AG04449 (cell line): Measurements from ENCODE around the gene SLC5A10.
"Not testable (repeated sequence)": the region's sequence is repeated elsewhere in the genome, so short reads cannot be mapped to it uniquely, and the experiment has no call there.

ENCODE experiments used
- CTCF ChIA-PET: fragments of 350-600 bp; formaldehyde crosslinking; extraction: SDS; loops from one replicate; lab custom pipeline; 2021; ENCODE audit warnings: antibody characterized with exemption; lab: Yijun Ruan, JAX
- POLR2A ChIA-PET: fragments of 400-600, 350-600 bp; formaldehyde crosslinking; extraction: SDS; loops from one replicate; lab custom pipeline; 2020; ENCODE audit warnings: antibody characterized with exemption, inconsistent platforms; lab: Yijun Ruan, JAX
- DNase-seq: peaks from one replicate; pipeline ENCODE4 v3.0.0-alpha.2; 2010; ENCODE audit warnings: low read depth, low spot score
- H3K4me3 ChIP-seq: 2 replicates; pipeline ENCODE4 v1.5.1; 2011; ENCODE audit warnings: low read depth, mild to moderate bottlenecking, control low read depth, low read length
- TF ChIP-seq, protein P1 (sequence below): IDR thresholded peaks from one replicate; pipeline ENCODE4 v1.5.1; 2011; ENCODE audit warnings: mild to moderate bottlenecking, moderate library complexity, low read length, control low read depth, inconsistent platforms; ENCODE audit not compliant: insufficient read depth; ENCODE audit errors: missing control alignments

Gene SLC5A10

DNA sequence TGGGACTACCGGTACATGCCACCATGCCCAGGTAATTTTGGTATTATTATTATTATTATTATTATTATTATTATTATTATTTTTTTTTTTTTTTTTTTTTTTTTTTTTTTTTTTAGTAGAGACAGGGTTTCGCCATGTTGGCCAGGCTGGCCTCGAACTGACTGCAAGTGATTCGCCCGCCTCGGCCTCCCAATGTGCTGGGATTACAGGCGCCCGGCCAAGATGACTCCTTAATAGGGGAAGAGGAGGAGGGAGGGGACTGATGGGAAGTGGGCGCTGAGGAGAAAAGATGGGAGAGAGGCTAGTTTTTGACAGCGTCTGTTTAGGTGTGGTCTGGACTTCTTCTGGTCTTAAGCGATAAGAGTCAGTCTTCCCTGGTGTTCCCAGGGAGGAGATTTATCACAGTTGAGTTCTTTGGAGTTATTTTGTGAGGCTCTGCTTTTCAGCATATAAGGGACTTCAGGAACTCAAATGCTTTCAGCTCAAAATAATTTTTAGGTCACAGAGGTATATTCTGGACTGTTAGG, 34.4 kb upstream of the SLC5A10 start:
- ChIA-PET POLR2A (no interaction called here), CTCF (interaction anchor here (1.2 kb wide), 1 partner anchor 14 kb away, joined by 3 read pairs; no protein-coding TSS in a partner anchor)

DNA sequence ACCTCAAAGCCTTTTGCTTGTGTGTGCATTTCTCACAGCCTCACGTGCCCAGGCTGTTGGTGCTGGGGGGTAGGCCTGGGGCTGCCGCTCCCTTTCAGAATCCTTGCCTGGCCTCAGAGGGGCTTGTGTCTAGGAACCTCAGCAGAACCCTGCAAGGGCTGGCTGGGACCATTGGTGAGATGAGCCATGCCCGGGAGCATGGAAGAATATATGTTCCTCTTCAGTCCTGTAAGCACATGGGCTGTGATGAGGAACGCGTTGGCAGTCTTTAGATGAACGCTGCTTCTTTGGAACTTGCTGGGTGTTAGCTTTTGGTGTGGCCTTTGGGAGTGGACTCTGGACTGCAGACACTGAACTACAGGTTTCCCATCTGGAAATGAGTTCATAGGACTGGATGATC, 32.0 kb upstream of the SLC5A10 start:
- H3K4me3 ChIP-seq = no peak overlapping the region
- ChIA-PET POLR2A (no interaction called here), CTCF (no interaction called here)
- DNase-seq = no peak
- TF ChIP-seq, protein P1, sequence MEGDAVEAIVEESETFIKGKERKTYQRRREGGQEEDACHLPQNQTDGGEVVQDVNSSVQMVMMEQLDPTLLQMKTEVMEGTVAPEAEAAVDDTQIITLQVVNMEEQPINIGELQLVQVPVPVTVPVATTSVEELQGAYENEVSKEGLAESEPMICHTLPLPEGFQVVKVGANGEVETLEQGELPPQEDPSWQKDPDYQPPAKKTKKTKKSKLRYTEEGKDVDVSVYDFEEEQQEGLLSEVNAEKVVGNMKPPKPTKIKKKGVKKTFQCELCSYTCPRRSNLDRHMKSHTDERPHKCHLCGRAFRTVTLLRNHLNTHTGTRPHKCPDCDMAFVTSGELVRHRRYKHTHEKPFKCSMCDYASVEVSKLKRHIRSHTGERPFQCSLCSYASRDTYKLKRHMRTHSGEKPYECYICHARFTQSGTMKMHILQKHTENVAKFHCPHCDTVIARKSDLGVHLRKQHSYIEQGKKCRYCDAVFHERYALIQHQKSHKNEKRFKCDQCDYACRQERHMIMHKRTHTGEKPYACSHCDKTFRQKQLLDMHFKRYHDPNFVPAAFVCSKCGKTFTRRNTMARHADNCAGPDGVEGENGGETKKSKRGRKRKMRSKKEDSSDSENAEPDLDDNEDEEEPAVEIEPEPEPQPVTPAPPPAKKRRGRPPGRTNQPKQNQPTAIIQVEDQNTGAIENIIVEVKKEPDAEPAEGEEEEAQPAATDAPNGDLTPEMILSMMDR = no peak

More for the DNA sequence above, 34.4 kb upstream of the SLC5A10 start:
- H3K4me3 ChIP-seq = no peak overlapping the region
- DNase-seq = no peak
- TF ChIP-seq, protein P1 = no peak

DNA sequence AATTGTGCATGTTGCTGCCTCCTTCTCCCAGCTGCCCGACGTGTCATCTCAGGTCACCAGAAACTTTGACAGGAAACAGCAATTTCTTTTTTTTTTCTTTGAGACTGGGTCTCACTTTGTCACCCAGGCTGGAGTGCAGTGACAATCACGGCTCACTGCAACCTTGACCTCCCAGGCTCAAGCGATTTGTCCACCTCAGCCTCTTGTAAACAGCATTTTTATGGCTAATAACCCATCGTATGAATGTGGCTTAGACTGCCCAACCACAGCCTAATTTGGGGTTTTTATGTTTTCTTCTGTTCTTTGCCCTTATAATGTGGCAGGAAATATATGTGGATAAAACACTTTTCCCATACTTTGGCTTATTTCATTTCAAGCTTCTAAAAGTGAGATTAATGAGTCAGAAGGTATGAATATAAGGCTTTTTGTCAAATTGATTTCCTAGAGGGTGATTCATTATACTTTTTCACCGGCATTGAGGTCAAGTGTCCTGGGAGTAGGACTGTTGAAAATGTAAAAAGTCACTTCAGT, 31.0 kb upstream of the SLC5A10 start:
- DNase-seq = no peak
- TF ChIP-seq, protein P1 = no peak
- POLR2A ChIA-PET = no interaction called here
- CTCF ChIA-PET = interaction anchor here (0.7 kb wide), 1 partner anchor 22 kb away, joined by 3 read pairs; no protein-coding TSS in a partner anchor
- no peak overlapping the region for H3K4me3 ChIP-seq

GRCh38 chr17:18921485-18921884, 30.5 kb upstream of the SLC5A10 start:
- POLR2A ChIA-PET = no interaction called here
- TF ChIP-seq, protein P1 = no peak
- H3K4me3 ChIP-seq = no peak overlapping the region
- DNase-seq = no peak
- CTCF ChIA-PET = no interaction called here

GRCh38 chr17:18921912-18922451, 30.0 kb upstream of the SLC5A10 start:
- TF ChIP-seq, protein P1 = no peak
- POLR2A ChIA-PET = no interaction called here
- DNase-seq = no peak
- CTCF ChIA-PET = no interaction called here
- H3K4me3 ChIP-seq = no peak overlapping the region

DNA sequence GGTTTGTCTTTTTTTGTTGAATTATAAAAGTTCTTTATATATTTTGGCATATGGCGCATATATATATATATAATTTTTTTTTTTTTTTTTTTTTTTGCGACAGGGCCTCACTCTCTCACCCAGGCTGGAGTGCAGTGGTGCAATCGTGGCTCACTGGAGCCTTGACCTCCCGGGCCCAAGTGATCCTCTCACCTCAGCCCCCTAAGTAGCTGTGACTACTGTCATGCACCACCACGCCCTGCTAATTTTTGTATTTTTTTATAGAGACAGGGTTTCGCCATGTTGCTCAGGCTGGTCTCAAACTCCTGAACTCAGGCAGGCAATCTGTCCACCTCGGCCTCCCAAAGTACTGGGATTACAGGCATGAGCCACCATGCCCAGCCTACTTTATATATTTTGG, 29.4 kb upstream of the SLC5A10 start:
- POLR2A ChIA-PET, H3K4me3 ChIP-seq, CTCF ChIA-PET, DNase-seq: not testable (repeated sequence)
